ENCODE data around the gene TCP11L2.
"Not testable (repeated sequence)": the region's sequence is repeated elsewhere in the genome, so short reads cannot be mapped to it uniquely, and the experiment has no call there.

TCP11L2 gene

DNA sequence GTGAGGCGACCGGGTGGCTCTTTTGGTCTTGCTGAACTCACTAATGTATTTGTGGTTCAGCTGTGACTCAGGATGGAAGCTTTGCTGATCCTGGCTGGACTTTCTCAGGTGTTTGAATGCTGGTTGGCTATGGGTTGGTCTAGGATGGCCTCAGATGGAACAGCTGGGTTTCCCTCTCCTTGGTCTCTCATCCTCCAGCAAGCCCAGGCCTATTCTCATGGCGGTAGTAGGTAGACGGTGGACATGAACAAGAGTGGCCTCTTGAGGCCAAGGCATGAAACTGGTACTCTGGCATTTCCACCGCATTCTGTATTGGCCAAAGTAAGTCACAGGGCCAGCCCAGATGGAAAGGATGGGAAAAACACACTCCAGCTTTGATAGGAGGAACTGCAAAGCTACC, 43.2 kb downstream of the TCP11L2 start:
- DNase-seq, result peak; percentile 20

- DNase-seq, result no peak
Measured at GRCh38 chr12:106348411-106348810, 45.9 kb downstream of the TCP11L2 start.

DNA sequence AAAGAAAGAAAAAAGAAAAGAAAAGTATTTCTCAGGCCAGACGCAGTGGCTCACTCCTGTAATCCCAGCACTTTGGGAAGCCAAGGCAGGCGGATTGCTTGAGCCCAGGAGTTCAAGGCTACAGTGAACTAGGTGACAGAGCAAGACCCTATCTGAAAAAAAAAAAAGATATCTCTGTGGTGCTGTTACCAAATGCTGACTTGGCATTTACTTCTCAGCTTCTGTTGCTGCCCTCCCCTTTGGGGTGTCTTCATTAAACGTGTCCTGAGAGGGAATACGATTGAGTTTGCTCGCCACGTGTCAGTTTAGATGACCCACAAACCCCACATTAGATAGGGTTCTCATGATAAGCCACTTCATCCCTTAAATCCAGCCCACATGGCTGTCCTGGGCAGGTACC, 50.6 kb downstream of the TCP11L2 start:
- DNase-seq, result no peak

GRCh38 chr12:106357549-106358395, 55.2 kb downstream of the TCP11L2 start, which contains the start of gene POLR3B:
POLR3B (plus strand) TSS chr12:106357748; CDS start chr12:106357880, 132 bp downstream.
- DNase-seq, result peak; percentile 95

DNA sequence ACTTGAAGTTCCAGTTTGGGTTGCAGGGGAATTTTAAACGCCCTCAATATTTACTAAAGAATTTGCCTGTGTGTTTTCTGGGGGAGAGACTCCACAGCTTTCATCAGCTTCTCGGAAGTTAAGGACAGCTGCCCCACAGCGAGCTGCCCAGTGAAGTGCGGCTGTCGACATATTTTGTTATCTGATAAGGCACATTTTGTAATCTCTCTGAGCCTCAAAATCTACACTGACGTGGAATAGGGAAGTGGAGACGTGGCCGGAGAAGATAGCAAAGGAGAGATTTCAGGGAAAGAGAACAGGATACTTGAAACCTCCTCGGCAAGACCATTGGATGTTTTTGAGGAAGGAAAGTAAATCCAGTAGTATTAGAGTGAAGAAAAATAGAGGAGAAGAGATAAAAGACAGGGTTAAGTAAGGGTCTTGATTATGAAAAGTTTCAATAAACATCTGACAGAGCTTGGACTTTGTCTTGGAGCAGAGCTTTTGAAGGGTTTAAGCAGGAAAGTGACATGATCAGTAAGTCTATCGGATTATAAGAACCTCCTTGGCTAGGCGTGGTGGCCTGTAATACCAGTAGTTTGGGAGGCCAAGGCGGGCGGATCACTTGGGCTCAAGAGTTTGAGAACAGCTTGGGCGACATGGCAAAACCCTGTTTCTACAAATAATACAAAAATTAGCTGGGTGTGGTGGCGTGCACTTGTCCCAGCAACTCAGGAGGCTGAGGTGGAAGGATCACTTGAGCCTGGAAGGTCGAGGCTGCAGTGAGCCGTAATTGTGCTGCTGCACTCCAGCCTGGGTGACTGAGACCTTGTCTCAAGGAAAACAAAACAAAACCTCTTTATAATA, 56.1 kb downstream of the TCP11L2 start:
- no peak for DNase-seq

GRCh38 chr12:106359646-106360399, 57.3 kb downstream of the TCP11L2 start:
- no peak for DNase-seq

DNA sequence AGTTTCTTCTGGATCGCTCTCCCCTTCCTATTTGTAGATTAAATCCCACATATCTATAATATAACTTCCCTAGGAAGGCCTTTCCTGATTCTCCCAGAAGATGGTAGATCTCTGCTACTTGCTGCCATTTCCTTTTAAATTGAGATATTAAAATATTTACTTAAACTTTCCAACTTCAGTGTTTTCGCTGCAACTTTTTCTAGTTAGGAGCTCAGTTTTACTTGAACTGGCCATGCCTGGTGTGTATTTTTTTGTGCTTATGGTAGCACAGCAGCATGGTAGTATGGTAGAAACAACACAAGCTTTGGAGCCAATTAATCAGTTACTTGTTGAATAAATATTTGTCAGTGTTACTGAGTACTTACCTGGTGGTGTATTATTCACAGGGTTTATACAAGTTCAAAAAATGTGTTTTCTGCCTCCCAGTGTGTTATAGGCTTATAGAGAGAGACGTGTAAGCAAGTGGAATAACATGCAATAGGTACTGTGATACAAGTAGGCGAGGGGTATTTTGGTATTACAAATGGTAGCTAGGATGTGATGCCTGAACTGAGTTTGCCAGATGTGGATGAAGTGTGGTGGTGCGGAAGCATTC, 58.0 kb downstream of the TCP11L2 start:
- DNase-seq, result no peak

GRCh38 chr12:106362971-106363370, 60.4 kb downstream of the TCP11L2 start:
- no peak for DNase-seq

DNA sequence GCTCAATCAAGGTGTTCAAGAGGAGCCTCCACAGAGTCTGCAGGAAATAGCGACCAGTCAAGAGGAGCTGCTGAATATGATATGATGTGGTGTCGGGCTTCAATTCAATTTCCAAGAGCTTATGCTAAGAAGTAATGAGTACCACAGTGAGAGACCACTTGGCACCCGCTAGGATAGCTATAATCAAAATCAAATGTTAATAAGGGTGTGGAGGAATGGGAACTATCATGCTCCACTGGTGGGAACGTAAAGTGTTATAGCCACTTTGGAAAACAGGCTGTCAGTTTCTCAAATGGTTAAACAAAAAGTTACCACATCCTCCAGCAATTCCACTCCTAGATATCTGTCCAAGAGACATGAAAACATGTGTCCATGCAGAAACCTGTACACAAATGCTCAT, 61.7 kb downstream of the TCP11L2 start:
- DNase-seq, result no peak

DNA sequence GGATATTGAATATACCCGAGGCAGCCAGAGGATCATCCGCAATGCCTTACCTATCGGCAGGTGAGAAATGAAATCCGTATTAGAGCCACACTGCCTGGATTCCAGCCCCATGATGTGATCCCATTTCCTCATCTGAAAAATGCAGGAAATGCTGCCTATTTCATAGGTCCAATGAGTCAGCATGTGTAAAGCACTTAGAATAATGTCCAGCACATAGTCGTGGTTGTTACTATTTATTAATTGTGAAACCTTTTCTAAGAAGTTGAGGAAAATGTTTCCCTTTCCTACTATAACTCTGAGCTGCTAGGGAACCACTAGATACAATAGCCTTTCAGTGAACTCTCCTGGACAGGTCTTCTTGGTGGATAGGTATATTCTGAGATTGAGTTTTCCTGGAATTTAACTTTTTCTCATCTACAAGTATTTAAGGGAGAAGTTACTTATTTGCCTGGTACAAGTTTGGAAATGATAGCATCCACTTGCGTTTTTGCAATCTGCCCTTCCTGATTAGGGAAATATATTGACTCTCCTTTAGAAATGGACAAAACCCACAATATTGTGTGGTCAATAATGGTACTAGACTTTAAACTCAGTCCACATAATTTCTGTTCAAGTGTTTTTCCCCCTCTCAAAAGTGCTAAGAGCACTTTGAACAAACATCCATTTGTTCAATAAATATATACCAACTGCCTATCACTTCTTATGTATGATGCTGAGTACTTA, 67.3 kb downstream of the TCP11L2 start:
- DNase-seq, result no peak

DNA sequence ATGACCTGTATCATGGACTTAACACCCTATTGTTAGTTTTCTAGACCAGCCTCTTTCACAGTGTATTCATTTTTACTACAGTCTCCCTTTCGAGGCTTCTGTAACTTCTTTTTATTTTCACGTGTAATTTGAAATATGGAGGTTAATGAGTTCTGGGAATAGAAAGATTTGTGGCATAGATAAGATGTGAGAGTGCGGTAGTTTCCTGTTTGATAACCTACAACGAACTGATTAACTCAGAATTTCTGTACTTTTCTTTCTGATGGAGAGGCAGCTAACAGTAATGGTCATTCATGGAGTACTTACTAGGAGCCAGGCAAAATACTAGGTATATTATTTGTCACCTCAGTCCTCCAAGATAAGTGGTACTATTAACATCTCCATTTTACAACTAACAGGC, 76.3 kb downstream of the TCP11L2 start:
- no peak for DNase-seq

DNA sequence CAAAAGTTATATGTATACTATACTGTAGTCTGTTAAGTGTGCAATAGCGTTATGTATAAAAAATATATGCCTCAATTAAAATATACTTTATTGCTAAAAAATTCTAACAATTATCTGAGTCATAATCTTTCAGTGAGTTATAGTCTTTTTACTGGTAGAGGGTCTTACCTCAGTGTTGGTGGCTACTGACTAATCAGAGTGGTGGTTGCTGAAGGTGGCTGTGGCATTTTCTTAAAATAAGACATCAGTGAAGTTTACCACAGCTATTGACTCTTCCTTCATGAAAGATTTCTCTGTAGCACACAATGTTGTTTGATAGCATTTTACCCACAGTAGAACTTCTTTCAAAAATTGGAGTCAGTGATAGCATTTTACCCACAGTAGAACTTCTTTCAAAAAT, 78.4 kb downstream of the TCP11L2 start:
- no peak for DNase-seq

GRCh38 chr12:106381866-106382265, 79.3 kb downstream of the TCP11L2 start:
- DNase-seq, result not testable (repeated sequence)

DNA sequence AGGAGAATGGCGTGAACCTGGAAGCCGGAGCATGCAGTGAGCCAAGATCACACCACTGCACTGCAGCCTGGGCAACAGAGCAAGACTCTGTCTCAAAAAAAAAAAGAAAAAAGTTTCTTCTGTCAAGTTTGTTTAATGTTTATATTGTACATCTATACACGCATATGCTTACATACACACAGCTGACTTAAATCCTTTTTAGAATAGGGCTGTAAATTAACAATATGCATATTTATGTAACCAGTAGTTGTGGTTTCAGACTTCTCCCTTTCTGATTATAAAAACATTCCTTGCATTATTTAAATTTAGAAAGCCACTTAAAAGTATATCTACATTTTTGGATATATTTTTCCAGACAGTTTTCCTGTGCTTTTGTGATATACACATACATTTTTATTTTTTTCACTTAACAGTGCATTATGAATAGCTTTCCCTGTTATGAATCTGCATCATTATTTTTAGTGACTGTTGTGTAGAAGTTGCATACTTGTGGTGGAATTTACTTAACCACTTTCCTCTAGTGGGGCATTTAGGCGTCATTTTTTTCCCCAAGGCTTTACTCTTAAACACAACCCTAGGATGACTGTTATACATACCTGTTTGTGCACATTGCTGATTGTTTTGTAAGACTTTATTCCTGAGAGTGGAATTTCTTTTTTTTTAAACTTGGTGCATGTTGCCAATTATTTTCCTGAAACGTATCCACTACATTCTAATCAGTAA, 84.4 kb downstream of the TCP11L2 start:
- DNase-seq, result no peak

DNA sequence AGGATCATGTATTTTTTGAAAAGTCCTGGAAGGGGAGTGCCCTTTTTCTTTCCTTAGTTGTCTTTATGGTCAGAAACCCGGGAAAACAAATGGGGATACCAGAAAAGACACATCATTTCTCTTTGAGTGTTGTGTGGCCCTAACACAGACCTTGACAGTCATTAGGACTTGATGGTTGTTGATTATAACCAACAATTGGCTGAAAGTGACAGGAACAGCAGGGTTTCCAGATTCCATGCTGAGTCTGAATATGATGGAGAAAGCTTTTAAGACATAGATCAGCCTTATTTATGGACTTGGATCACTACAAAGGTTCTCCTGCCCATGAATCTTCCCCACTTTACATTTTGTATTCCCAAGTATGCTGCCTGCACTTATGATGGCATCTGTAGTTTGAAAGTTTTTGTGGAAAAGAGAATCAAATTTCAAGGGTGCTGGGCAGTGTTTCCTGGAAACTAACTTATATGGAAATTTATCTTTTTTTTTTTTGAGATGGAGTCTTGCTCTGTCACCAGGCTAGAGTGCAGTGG, 85.4 kb downstream of the TCP11L2 start:
- no peak for DNase-seq

GRCh38 chr12:106389151-106389550, 86.6 kb downstream of the TCP11L2 start:
- DNase-seq, result no peak

DNA sequence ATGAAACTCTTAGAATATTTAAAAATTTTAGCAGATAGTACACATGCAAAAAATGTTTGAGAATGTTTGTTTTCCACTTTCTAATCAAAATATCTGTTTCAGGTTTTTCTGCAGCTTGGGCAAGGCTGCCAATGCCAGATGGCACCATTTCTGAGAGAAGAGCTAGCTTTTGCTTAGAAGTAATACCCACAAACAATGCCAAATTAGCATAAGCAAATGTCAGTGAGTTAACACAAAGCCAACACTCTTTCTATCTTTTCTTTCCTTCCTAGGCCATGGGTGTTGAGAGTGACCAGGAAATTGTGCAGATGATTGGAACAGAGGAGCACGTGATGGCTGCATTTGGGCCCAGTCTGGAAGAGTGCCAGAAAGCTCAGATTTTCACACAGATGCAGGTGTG, 90.2 kb downstream of the TCP11L2 start:
- DNase-seq, result no peak

All from NCI-H1436 (cell line).